Thyroid gland (tissue), 4 donors: ENCODE results near the gene UBE2V1. TPM values are rescaled to one million over a fixed set of nuclear protein-coding genes. Genes with fewer than 3 reads are reported as not detected.
"Not testable (repeated sequence)": the region's sequence is repeated elsewhere in the genome, so short reads cannot be mapped to it uniquely, and the experiment has no call there.

ENCODE experiments used
- DNase-seq, 2 donors: peaks; one replicate each; pipeline ENCODE4 v3.0.0-alpha.2; 2019
- H3K27ac ChIP-seq, 3 donors: fragments of 200-600 bp; sonication (generic); 1 replicate in 2 of 3; 2 replicates in 1 of 3; pipeline ENCODE4 v1.5.1; 2016 to 2019; ENCODE audit warnings: mild to moderate bottlenecking in 1 of 3, moderate library complexity in 1 of 3
- H3K27me3 ChIP-seq: fragments of 200-600 bp; sonication (generic); one replicate; pipeline ENCODE4 v1.5.1; 2019
- H3K36me3 ChIP-seq, 2 donors: fragments of 200-600 bp; sonication (generic); one replicate each; pipeline ENCODE4 v1.5.1; 2016 to 2019
- H3K4me1 ChIP-seq, 2 donors: fragments of 200-600 bp; sonication (generic); one replicate each; pipeline ENCODE4 v1.5.1; 2017 to 2019
- H3K4me3 ChIP-seq, 3 donors: fragments of 200-600 bp; sonication (generic); replicated peaks in 1 of 3; 1 replicate in 2 of 3; 2 replicates in 1 of 3; pipeline ENCODE4 v1.5.1; 2016; ENCODE audit warnings: mild to moderate bottlenecking in 1 of 3
- H3K9me3 ChIP-seq: fragments of 200-600 bp; sonication (generic); one replicate; pipeline ENCODE4 v1.5.1; 2017
- CTCF ChIP-seq, 6 experiments: fragments of 200-600 bp in 3 of 6; fragments of 450-650 bp in 3 of 6; sonication (generic) in 3 of 6; IDR thresholded peaks; one replicate each; pipeline ENCODE4 v1.5.1; 2016 to 2019; ENCODE audit warnings: antibody characterized with exemption in 6 of 6, mild to moderate bottlenecking in 2 of 6, inconsistent platforms in 1 of 6, moderate library complexity in 1 of 6
- POLR2A ChIP-seq, 2 donors: fragments of 450-650 bp; IDR thresholded peaks; one replicate each; pipeline ENCODE4 v1.6.1; 2017; ENCODE audit warnings: antibody characterized with exemption in 2 of 2, mild to moderate bottlenecking in 2 of 2, moderate library complexity in 1 of 2
- WGBS, 2 donors: methylation state at CpG; one replicate each; pipeline ENCODE4 v1.1.5; 2017; 5-methylcytosine and 5-hydroxymethylcytosine counted together
- intact Hi-C: fragments of 100-400 bp; cut with DNase I; formaldehyde crosslinking; loops from one replicate; pipeline ENCODE4 v1.15.1; 2023
- total RNA-seq, 4 donors: library from RNA; depleted of rRNA; stranded (reverse); fragments of >200 nt; gene quantifications; one replicate each; pipeline ENCODE4 v1.2.3, GENCODE V29; 2016

UBE2V1 gene
- total RNA-seq, 4 donors from 2014 or later = 77.3 to 110 (median 92.3) TPM

- peak overlapping the region in 1 of 3 donors; percentile 11 for H3K4me3 ChIP-seq
- DNase-seq = peak; percentile 46 to 54
- H3K4me1 ChIP-seq = peaks cover 23 to 27% of the 10 kb centered on the region in 2 donors
Observed at GRCh38 chr20:50085481-50086365, 27.2 kb downstream of the UBE2V1 start.

GRCh38 chr20:50085146-50085480 is 27.8 kb downstream of the UBE2V1 start:
- Histone ChIP-seq H3K4me3 (no peak overlapping the region), H3K27me3 (no peaks in the 10 kb centered on the region), H3K36me3 (peaks cover 5 to 8% of the 10 kb centered on the region in 2 donors), H3K4me1 (peaks cover 23 to 27% of the 10 kb centered on the region in 2 donors), H3K27ac (peak overlapping the region in 1 of 3 donors; percentile 36), H3K9me3 (no peaks in the 10 kb centered on the region)
- DNase-seq = no peak
- intact Hi-C loops = loop anchor here (10.0 kb wide), 1 partner anchor 60 kb away; no protein-coding TSS in a partner anchor
- WGBS, 2 donors = 69 to 75% methylated on average over 5 of the region's 5 CpGs
- TF ChIP-seq CTCF (IDR thresholded peaks at IDR 0.05) = no peak
- TF ChIP-seq POLR2A (IDR thresholded peaks at IDR 0.05) = no peak

More at GRCh38 chr20:50085481-50086365, 27.2 kb downstream of the UBE2V1 start:
- WGBS, 2 donors = 0 to 3% methylated on average over 10 of the region's 10 CpGs
- peaks cover 5 to 8% of the 10 kb centered on the region in 2 donors for H3K36me3 ChIP-seq
- intact Hi-C loops = loop anchor here (10.0 kb wide), 1 partner anchor 59 kb away; no protein-coding TSS in a partner anchor
- H3K27me3 ChIP-seq = no peaks in the 10 kb centered on the region
- H3K9me3 ChIP-seq = no peaks in the 10 kb centered on the region
- TF ChIP-seq CTCF (IDR thresholded peaks at IDR 0.05) (peak; percentile 57 to 83 (median 79)), POLR2A (IDR thresholded peaks at IDR 0.05) (no peak)
- H3K27ac ChIP-seq = peak overlapping the region; percentile 29 to 71 (median 36)

- no peak overlapping the region for H3K4me3 ChIP-seq
- no peak for DNase-seq
- H3K27me3 ChIP-seq = no peaks in the 10 kb centered on the region
- no peaks in the 10 kb centered on the region for H3K9me3 ChIP-seq
- H3K27ac ChIP-seq = no peak overlapping the region
- H3K36me3 ChIP-seq = peaks cover 5 to 8% of the 10 kb centered on the region in 2 donors
- TF ChIP-seq CTCF (IDR thresholded peaks at IDR 0.05) (no peak), POLR2A (IDR thresholded peaks at IDR 0.05) (no peak)
- H3K4me1 ChIP-seq = peaks cover 28 to 42% of the 10 kb centered on the region in 2 donors
- 95 to 98% methylated on average over 7 of the region's 7 CpGs for WGBS, 2 donors
- intact Hi-C loops = loop anchor here (10.0 kb wide), 1 partner anchor 62 kb away; no protein-coding TSS in a partner anchor
Observed at GRCh38 chr20:50083034-50083433, 29.9 kb downstream of the UBE2V1 start.

GRCh38 chr20:50082056-50082455 is 30.9 kb downstream of the UBE2V1 start:
- not testable (repeated sequence) for H3K27ac ChIP-seq, H3K4me3 ChIP-seq, H3K27me3 ChIP-seq, H3K36me3 ChIP-seq, H3K9me3 ChIP-seq, DNase-seq
- intact Hi-C loops = loop anchor here (10.0 kb wide), 1 partner anchor 63 kb away; no protein-coding TSS in a partner anchor
- WGBS, 2 donors = 93 to 94% methylated on average over 9 of the region's 9 CpGs
- H3K4me1 ChIP-seq = peaks cover 25 to 38% of the 10 kb centered on the region in 2 donors

- WGBS, 2 donors = 56 to 63% methylated on average over 14 to 17 of the region's 17 CpGs
- H3K27me3 ChIP-seq = no peaks in the 10 kb centered on the region
- peak overlapping the region in 2 of 3 donors; percentile 28 to 67 for H3K27ac ChIP-seq
Observed at GRCh38 chr20:50077818-50078601, 34.9 kb downstream of the UBE2V1 start.

More at GRCh38 chr20:50077818-50078601, 34.9 kb downstream of the UBE2V1 start:
- Histone ChIP-seq H3K4me3 (no peak overlapping the region), H3K36me3 (peaks cover 5 to 8% of the 10 kb centered on the region in 2 donors), H3K9me3 (no peaks in the 10 kb centered on the region), H3K4me1 (peaks cover 15 to 29% of the 10 kb centered on the region in 2 donors)
- intact Hi-C loops = no loop called here
- peak; percentile 45 to 58 for DNase-seq
- TF ChIP-seq CTCF (IDR thresholded peaks at IDR 0.05) = no peak
- TF ChIP-seq POLR2A (IDR thresholded peaks at IDR 0.05) = no peak
